Motor neuron (in vitro differentiated cells): Measurements from ENCODE around the gene CRKL. TPM values are rescaled to one million over a fixed set of nuclear protein-coding genes. Genes with fewer than 3 reads are reported as not detected.

Experiments
- ATAC-seq, 8 experiments: fragments of 200-7000 bp; cut with Tn5 transposase; replicated peaks in 6 of 8; 2 replicates each; pipeline ENCODE4 v1.8.0; 2021; ENCODE audit warnings: mild to moderate bottlenecking in 8 of 8, moderate library complexity in 8 of 8
- H3K27ac ChIP-seq, 2 donors: fragments of 250-450 bp; sonication (Bioruptor Pico); 2 replicates each; pipeline ENCODE4 v1.9.0; 2021; ENCODE audit warnings: antibody characterized with exemption in 2 of 2, mild to moderate bottlenecking in 2 of 2, moderate library complexity in 1 of 2
- H3K4me1 ChIP-seq, 2 donors: fragments of 250-450 bp; sonication (Bioruptor Pico); replicated peaks in 1 of 2; 2 replicates each; pipeline ENCODE4 v1.6.1; 2021; ENCODE audit warnings: antibody characterized with exemption in 2 of 2, mild to moderate bottlenecking in 2 of 2, moderate library complexity in 1 of 2
- H3K4me3 ChIP-seq, 5 donors: fragments of 250-450 bp; sonication (Bioruptor Pico); 2 replicates each; pipeline ENCODE4 v1.9.0; 2021; ENCODE audit warnings: antibody characterized with exemption in 5 of 5, mild to moderate bottlenecking in 5 of 5, moderate library complexity in 4 of 5
- WGBS, 10 experiments: fragments of 450-650 bp; shearing (Covaris generic); methylation state at CpG; one replicate each; pipeline ENCODE4 v1.0.0; 2022; 5-methylcytosine and 5-hydroxymethylcytosine counted together
- in situ Hi-C, 9 experiments: fragments of 400-800 bp; cut with MboI; loops; one replicate each; pipeline ENCODE4 v1.15.0; 2021; ENCODE audit warnings: low sequenced_read_pairs in 9 of 9, low pct_unique_long_range_greater_than_20kb in 2 of 9; ENCODE audit not compliant: unreplicated experiment in 9 of 9
- total RNA-seq, 8 experiments: library from RNA; unstranded; fragments of 300-600 nt; gene quantifications; 2 replicates each; pipeline versions ENCODE4 v1.2.3 to v1.2.4, GENCODE V29; 2022

CRKL gene
- total RNA-seq, result 10 to 100 TPM; 31.0 to 52.8 (median 39.3) TPM

DNA sequence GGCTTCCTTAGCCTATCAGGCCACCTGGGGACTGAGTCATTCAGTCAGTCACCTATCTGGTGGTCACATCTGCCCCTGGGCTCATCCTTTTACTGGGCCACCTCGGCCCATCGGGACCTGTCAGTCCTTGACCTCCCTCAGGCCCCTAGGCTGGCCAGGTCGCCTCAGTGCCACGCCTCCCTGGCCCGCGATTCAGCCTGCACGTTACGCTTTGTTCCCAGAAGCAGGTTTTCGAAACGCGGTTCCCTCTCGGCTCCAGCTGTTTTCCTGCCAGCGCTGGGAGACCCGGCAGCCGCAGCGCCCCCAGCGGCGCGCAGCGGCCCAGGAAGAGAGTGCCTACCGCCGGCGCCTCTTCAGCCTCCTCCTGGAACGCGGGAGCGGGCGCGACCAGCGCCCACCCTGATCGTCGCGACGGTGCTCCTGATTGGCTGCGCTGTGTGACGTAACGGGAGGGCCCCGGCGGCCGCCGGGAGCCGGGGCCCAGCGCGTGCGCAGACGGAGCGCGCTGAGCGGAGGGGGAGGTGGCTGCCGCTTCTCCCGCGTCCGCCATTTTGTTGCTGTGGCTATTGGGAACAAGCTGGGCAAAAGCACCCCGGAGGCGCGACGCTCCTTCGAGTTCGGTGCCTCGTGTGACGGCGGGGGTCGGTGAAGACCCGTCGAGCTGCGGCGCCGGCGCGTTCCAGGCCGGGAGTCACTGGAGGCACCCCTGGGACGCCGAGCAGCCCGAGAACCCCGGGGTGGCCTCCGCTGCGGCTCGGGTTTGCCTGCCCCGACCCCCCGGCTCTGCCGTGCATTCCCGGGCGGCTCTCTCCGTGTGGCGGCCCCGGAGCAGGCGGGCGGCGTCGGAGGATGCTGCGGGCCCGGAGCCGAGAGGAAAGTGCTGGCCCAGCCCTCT is at the start of gene CRKL:
Gene CRKL, plus strand, starts transcription at position 492 of the 895 bp plus-strand sequence. CDS start 528 bp downstream, outside the sequence.
- ATAC-seq, result peak; percentile 92 to 99 (median 98)
- in situ Hi-C loops, result loop anchor here in 1 of 9 experiments (25.0 kb wide), 1 partner anchor 95 kb away; the partner anchor contains the start of genes P2RX6 and THAP7
- WGBS, 10 experiments, result 0 to 5% (median 0%) methylated on average over 4 to 10 of the region's 92 CpGs; no CpG with 5 or more reads in 5 of the 10 experiments
- Histone ChIP-seq H3K4me3 (peak within 1 kb of the TSS; percentile 68 to 94 (median 81)), H3K4me1 (peaks cover 9 to 20% of the 10 kb centered on the region in 2 donors), H3K27ac (peak within 1 kb of the TSS; percentile 94 to 98)

- 0 to 100% (median 79%) methylated on average over 1 to 4 of the region's 7 CpGs; no CpG with 5 or more reads in 1 of the 10 experiments for WGBS, 10 experiments
- H3K4me1 ChIP-seq, result peaks cover 4 to 11% of the 10 kb centered on the region in 2 donors
- peak in 1 of 8 experiments; percentile 17 for ATAC-seq
- in situ Hi-C loops, result no loop called here
- H3K27ac ChIP-seq, result peak overlapping the region; percentile 48 to 80
- no peak overlapping the region for H3K4me3 ChIP-seq
These were observed 48.9 kb upstream of the CRKL start for GRCh38 chr22:20868025-20868962.

DNA sequence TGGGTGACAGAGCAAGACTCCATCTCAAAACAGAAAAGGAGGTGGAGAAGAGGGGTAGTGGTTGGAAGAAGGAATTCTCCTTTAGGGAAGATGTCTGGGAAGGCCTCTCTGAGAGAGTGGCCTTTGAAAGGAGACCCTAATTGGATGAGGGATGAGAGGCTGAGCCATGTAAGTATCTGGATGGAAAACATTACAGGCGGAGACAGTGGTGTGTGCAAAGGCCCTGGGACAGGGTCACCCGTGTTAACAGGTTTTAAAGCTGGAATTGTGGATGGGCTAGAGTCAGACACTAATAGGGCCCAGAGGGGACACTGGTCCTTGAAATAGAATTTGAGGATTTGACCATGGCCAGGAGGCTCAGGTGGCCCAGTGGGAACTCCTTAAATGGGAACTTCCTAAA is 48.0 kb upstream of the CRKL start:
- H3K4me3 ChIP-seq, result no peak overlapping the region
- 83 to 100% (median 94%) methylated on average over 1 to 2 of the region's 2 CpGs; no CpG with 5 or more reads in 5 of the 10 experiments for WGBS, 10 experiments
- in situ Hi-C loops, result no loop called here

DNA sequence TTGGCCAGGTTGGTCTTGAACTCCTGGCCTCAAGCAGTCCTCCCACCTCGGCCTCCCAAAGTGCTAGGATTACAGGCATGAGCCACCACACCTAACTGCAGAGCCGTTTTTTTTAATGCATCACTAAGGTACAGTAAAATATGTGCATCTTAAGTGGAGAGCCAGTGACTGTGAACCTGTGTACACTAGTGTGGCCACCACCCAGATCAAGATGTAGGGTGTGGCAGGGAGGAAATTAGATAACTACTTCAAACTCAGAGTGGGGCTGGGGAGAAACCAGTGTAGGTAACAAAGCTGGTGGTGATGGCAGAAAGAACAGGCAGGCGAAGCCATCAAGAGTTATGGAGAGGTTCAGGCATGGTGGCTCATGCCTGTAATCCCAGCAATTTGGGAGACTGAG is 44.0 kb upstream of the CRKL start:
- WGBS, 10 experiments, result 0 to 100% (median 81%) methylated on average over 1 to 3 of the region's 3 CpGs; no CpG with 5 or more reads in 3 of the 10 experiments
- no peaks in the 10 kb centered on the region for H3K4me1 ChIP-seq
- peak in 3 of 8 experiments; percentile 41 to 91 (median 66) for ATAC-seq
- in situ Hi-C loops, result no loop called here
- no peak overlapping the region for H3K4me3 ChIP-seq
- no peak overlapping the region for H3K27ac ChIP-seq

More for the DNA sequence above, 48.0 kb upstream of the CRKL start:
- Histone ChIP-seq H3K4me1 (peaks cover 4 to 11% of the 10 kb centered on the region in 2 donors), H3K27ac (peak overlapping the region; percentile 48 to 69)
- no peak for ATAC-seq

DNA sequence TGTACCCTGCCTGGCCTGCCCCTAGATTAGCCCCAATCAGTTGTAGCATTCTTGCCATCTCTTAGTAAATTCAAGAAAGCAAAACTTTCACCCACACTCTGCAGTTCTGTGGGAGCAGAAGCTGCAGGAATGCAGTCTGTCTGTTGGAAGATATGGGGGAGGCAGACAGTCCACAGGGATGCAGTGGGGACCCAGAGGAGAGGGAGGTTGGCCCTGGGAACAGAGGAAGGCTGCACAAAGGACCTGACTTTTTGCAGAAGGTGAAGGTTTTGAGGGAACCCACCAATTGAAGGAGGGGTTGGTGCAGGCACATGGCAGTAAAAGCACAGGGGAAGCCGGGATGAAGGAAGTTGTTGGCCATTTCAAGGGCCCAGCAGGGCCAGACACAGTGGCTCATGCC is 41.9 kb upstream of the CRKL start:
- Histone ChIP-seq H3K27ac (no peak overlapping the region), H3K4me3 (no peak overlapping the region), H3K4me1 (no peaks in the 10 kb centered on the region)
- 0 to 100% (median 100%) methylated on average over 1 of the region's 1 CpG; no CpG with 5 or more reads in 5 of the 10 experiments for WGBS, 10 experiments
- in situ Hi-C loops, result loop anchor here in 2 of 9 experiments (25.0 kb wide), 2 partner anchors 88 to 212 kb away; no protein-coding TSS in a partner anchor
- no peak for ATAC-seq

- Histone ChIP-seq H3K27ac (peak overlapping the region in 1 of 2 donors; percentile 39), H3K4me1 (no peaks in the 10 kb centered on the region), H3K4me3 (no peak overlapping the region)
- WGBS, 10 experiments, result 80 to 100% (median 100%) methylated on average over 1 to 2 of the region's 3 CpGs; no CpG with 5 or more reads in 3 of the 10 experiments
- ATAC-seq, result no peak
- in situ Hi-C loops, result loop anchor here in 2 of 9 experiments (25.0 kb wide), 2 partner anchors 90 to 210 kb away; no protein-coding TSS in a partner anchor
These were observed 39.5 kb upstream of the CRKL start for GRCh38 chr22:20877715-20878114.

- Histone ChIP-seq H3K4me3 (no peak overlapping the region), H3K27ac (peak overlapping the region in 1 of 2 donors; percentile 51), H3K4me1 (peaks cover 0 to 2% of the 10 kb centered on the region in 2 donors)
- 27 to 43% methylated on average over 1 to 3 of the region's 5 CpGs; no CpG with 5 or more reads in 8 of the 10 experiments for WGBS, 10 experiments
- in situ Hi-C loops, result loop anchor here in 2 of 9 experiments (25.0 kb wide), 2 partner anchors 94 to 206 kb away; no protein-coding TSS in a partner anchor
- ATAC-seq, result no peak
These were observed 36.0 kb upstream of the CRKL start for GRCh38 chr22:20881231-20881630.

- peak overlapping the region in 1 of 2 donors; percentile 64 for H3K27ac ChIP-seq
- H3K4me1 ChIP-seq, result peaks cover 0 to 2% of the 10 kb centered on the region in 2 donors
- H3K4me3 ChIP-seq, result no peak overlapping the region
- WGBS, 10 experiments, result 60 to 100% (median 85%) methylated on average over 1 to 8 of the region's 9 CpGs; no CpG with 5 or more reads in 1 of the 10 experiments
- in situ Hi-C loops, result loop anchor here in 2 of 9 experiments (25.0 kb wide), 2 partner anchors 95 to 205 kb away; no protein-coding TSS in a partner anchor
- ATAC-seq, result no peak
These were observed 35.1 kb upstream of the CRKL start for GRCh38 chr22:20881869-20882815.

GRCh38 chr22:20882855-20883254 is 34.4 kb upstream of the CRKL start:
- no peak overlapping the region for H3K27ac ChIP-seq

GRCh38 chr22:20884454-20884853 is 32.8 kb upstream of the CRKL start:
- no peak for ATAC-seq
- H3K4me1 ChIP-seq, result peaks cover 0 to 2% of the 10 kb centered on the region in 2 donors
- H3K27ac ChIP-seq, result peak overlapping the region in 1 of 2 donors; percentile 39
- 0 to 100% (median 40%) methylated on average over 1 to 4 of the region's 4 CpGs; no CpG with 5 or more reads in 1 of the 10 experiments for WGBS, 10 experiments
- H3K4me3 ChIP-seq, result no peak overlapping the region
- in situ Hi-C loops, result loop anchor here in 2 of 9 experiments (25.0 kb wide), 2 partner anchors 97 to 203 kb away; no protein-coding TSS in a partner anchor

More at GRCh38 chr22:20882855-20883254, 34.4 kb upstream of the CRKL start:
- no peak for ATAC-seq
- no peak overlapping the region for H3K4me3 ChIP-seq
- in situ Hi-C loops, result loop anchor here in 2 of 9 experiments (25.0 kb wide), 2 partner anchors 96 to 204 kb away; no protein-coding TSS in a partner anchor
- WGBS, 10 experiments, result 71 to 99% (median 91%) methylated on average over 3 to 6 of the region's 6 CpGs; no CpG with 5 or more reads in 1 of the 10 experiments
- peaks cover 0 to 2% of the 10 kb centered on the region in 2 donors for H3K4me1 ChIP-seq

DNA sequence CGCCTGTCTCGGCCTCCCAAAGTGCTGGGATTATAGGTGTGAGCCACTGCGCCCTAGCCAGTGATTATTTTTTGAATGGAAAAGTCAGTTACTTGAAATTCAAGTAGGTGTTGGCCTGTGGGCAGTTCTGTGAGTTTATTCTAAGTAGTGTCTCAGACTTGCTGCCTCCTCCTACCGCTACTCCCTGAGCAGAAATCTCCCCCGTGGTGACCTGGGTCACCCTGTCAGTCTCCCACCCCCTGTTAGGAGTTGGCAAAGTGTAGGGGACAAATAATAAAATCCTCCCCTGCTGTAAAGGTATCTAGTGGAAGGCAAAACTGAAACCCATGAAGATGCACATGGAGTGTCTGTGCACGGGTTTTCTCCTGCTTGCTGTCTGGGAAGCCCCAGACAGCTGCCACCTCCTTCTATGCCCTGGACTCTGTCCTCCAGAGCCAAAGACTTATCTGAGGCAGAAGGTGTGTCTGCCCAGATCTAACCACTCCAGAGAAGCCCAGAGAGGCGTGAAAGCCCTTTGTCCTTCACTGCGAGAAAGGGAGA is 32.1 kb upstream of the CRKL start:
- Histone ChIP-seq H3K4me1 (peaks cover 0 to 2% of the 10 kb centered on the region in 2 donors), H3K4me3 (no peak overlapping the region), H3K27ac (no peak overlapping the region)
- in situ Hi-C loops, result loop anchor here in 2 of 9 experiments (25.0 kb wide), 2 partner anchors 98 to 202 kb away; no protein-coding TSS in a partner anchor
- peak in 6 of 8 experiments; percentile 15 to 33 (median 26) for ATAC-seq
- WGBS, 10 experiments, result 68 to 100% (median 85%) methylated on average over 1 to 6 of the region's 8 CpGs; no CpG with 5 or more reads in 4 of the 10 experiments
